GM18870 (cell line): Measurements from ENCODE around the gene RAD51.

Source experiments
- ATAC-seq: cut with Tn5 transposase; IDR thresholded peaks from one replicate; pipeline ENCODE4 v1.9.1; 2021; ENCODE audit warnings: moderate library complexity; ENCODE audit not compliant: unreplicated experiment

RAD51 gene

GRCh38 chr15:40776537-40777141 lies 81.7 kb downstream of the RAD51 start:
- ATAC-seq: no peak
